Measurements from ENCODE around the gene HOXA4. TPM values are rescaled to one million over a fixed set of nuclear protein-coding genes. Genes with fewer than 3 reads are reported as not detected.

HOXA4 gene
- total RNA-seq, 5 donors from 2014 or later (not counting 1 experiment from before 2014, with no cell fraction given), result 0.25 to 0.38 (median 0.36) TPM; not detected in 2

DNA sequence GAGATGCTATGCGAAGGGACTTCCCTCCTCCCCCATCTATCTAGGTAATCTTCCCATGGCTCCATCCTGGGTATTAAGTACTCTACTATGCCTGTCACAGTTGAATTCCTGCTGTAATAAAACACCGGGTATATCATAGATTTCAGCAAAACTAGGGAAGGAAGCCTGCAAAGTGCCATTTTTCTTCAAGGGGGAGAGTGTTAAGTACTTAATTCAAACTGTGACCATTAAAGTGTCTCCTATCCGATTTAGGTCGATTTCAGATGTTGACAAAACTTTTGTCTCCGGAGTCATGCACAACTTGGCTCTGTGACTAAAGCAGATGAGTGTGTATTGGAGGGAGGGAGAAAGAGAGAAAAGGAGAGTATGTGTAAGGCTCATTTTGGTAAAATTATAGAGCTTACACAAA is 4.6 kb downstream of the HOXA4 start:
- Histone ChIP-seq H3K4me3 (ENCODE audit: control insufficient read depth in 1 of 2, extremely low read depth in 1 of 2, low read length in 1 of 2) (no peak overlapping the region), H3K4me1 (ENCODE audit: control insufficient read depth in 1 of 2, extremely low read depth in 1 of 2, insufficient read depth in 2 of 2, low read length in 2 of 2) (peaks cover 0 to under 1% of the 10 kb centered on the region in 2 experiments), H3K9me3 (no peaks in the 10 kb centered on the region), H3K27me3 (replicated peaks in 1 of 2; ENCODE audit: control insufficient read depth in 2 of 2, extremely low read depth in 1 of 2, insufficient read depth in 2 of 2, low read length in 1 of 2) (peaks cover 0 to 28% of the 10 kb centered on the region in 2 experiments), H3K27ac (ENCODE audit: low read length) (no peak overlapping the region), H3K36me3 (ENCODE audit: control insufficient read depth in 2 of 2, extremely low read depth in 1 of 2, insufficient read depth in 1 of 2, low read length in 1 of 2) (no peaks in the 10 kb centered on the region)
- H3K4me1 Mint-ChIP-seq, result peaks cover 0 to 1% (median 0%) of the 10 kb centered on the region in 3 donors
- ATAC-seq (replicated peaks in 1 of 4) (no peak), DNase-seq (no peak)
- H3K4me3 Mint-ChIP-seq, result no peak overlapping the region
- WGBS (ENCODE audit: insufficient coverage), result 58% methylated on average over 2 of the region's 5 CpGs
- peaks cover 4 to 45% of the 10 kb centered on the region in 2 donors for H3K27me3 Mint-ChIP-seq
- H3K27ac Mint-ChIP-seq, result no peak overlapping the region
- ChIA-PET POLR2A (no interaction called here), CTCF (no interaction called here)
- no peaks in the 10 kb centered on the region for H3K36me3 Mint-ChIP-seq
- no peaks in the 10 kb centered on the region for H3K9me3 Mint-ChIP-seq

DNA sequence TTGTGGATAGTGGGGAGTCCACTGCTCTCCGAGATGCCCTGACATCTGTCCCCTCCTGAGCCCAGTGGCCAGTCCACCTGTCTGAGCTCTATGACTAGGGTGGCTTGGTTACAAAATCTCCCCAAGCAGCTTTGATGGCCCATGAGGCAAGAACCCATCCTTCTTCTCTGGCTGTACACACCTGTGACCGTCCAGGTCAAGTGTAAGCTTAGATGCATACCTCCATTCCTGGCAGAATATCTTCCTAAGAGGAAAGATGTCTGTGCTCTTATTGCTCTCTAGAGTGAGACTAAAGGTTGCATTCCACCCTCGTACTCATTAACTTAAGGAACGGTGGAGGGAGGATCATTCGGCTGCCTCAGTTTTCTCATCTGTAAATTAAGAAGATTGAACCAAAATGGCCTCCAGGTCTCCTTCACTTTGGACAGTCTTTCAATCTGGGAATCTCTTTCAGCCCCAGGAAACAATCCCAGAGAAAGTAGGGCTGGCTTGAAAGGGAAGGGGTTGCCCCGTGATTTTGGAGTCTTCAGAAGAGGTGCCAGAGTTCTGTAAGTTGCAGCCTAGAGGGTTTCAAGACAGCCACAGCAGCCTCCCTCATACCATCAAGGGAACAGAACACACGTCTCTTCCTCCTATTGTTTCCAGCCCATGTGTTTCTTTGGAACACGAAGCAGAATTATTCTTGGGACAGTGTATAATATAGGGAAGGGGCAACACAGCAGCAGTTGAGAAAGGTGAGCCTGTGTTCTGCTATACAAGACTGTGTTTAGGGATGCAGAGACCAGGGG is 5.5 kb downstream of the HOXA4 start:
- Histone ChIP-seq H3K4me1 (ENCODE audit: control insufficient read depth in 1 of 2, extremely low read depth in 1 of 2, insufficient read depth in 2 of 2, low read length in 2 of 2) (no peaks in the 10 kb centered on the region), H3K36me3 (ENCODE audit: control insufficient read depth in 2 of 2, extremely low read depth in 1 of 2, insufficient read depth in 1 of 2, low read length in 1 of 2) (no peaks in the 10 kb centered on the region), H3K27me3 (replicated peaks in 1 of 2; ENCODE audit: control insufficient read depth in 2 of 2, extremely low read depth in 1 of 2, insufficient read depth in 2 of 2, low read length in 1 of 2) (peaks cover 0 to 30% of the 10 kb centered on the region in 2 experiments), H3K4me3 (ENCODE audit: control insufficient read depth in 1 of 2, extremely low read depth in 1 of 2, low read length in 1 of 2) (no peak overlapping the region), H3K27ac (ENCODE audit: low read length) (no peak overlapping the region), H3K9me3 (no peaks in the 10 kb centered on the region)
- ATAC-seq (replicated peaks in 1 of 4) (no peak), DNase-seq (no peak)
- Mint-ChIP-seq H3K4me1 (peaks cover 0 to 1% (median 0%) of the 10 kb centered on the region in 3 donors), H3K27me3 (peaks cover 4 to 45% of the 10 kb centered on the region in 2 donors), H3K9me3 (no peaks in the 10 kb centered on the region), H3K4me3 (no peak overlapping the region), H3K27ac (no peak overlapping the region), H3K36me3 (no peaks in the 10 kb centered on the region)
- CTCF ChIA-PET, result no interaction called here
- WGBS (ENCODE audit: insufficient coverage), result 100% methylated on average over 3 of the region's 8 CpGs
- POLR2A ChIA-PET, result no interaction called here

DNA sequence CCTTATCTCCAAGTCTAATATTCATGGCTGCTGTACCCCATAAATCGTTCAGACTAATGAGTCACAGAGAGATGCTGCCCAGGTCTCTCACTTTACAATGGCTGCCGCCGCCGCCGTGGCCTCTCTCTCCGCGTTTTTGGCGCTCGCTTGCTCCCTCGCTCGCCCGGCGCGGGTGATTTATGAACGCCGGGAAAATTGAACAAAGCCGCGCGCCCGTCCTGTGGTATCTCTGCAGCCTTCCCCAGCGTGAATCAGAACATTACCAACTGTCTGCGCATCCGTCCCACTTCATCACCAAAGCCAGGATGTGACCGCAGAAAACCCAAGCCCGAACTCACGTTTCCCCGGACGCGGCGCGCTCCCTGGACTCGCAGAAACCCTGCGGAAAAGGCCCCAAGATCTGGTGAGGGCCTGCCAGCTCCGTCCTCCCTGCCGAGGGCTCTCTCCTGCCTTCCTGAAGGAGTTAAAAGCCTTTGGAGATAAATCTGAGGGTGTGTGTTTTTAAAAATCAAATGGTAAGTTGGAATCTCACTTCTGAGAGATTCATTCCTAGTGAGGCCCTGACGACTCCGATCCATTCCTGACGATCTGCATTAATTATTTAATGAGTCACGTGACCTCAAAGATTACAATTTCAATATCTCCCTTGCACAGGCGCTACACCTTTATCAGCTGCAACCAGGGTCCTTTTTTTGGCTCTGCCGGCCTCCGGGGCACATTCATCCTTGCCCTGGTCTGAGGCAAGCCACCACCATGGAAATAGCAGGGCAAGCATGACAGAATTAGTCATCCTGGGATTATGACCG is 6.3 kb downstream of the HOXA4 start:
- no peak for DNase-seq
- no peak for ATAC-seq (replicated peaks in 1 of 4)
- 97% methylated on average over 29 of the region's 43 CpGs for WGBS (ENCODE audit: insufficient coverage)
- Histone ChIP-seq H3K27me3 (replicated peaks in 1 of 2; ENCODE audit: control insufficient read depth in 2 of 2, extremely low read depth in 1 of 2, insufficient read depth in 2 of 2, low read length in 1 of 2) (peaks cover 0 to 28% of the 10 kb centered on the region in 2 experiments), H3K36me3 (ENCODE audit: control insufficient read depth in 2 of 2, extremely low read depth in 1 of 2, insufficient read depth in 1 of 2, low read length in 1 of 2) (no peaks in the 10 kb centered on the region), H3K4me1 (ENCODE audit: control insufficient read depth in 1 of 2, extremely low read depth in 1 of 2, insufficient read depth in 2 of 2, low read length in 2 of 2) (no peaks in the 10 kb centered on the region), H3K27ac (ENCODE audit: low read length) (no peak overlapping the region), H3K4me3 (ENCODE audit: control insufficient read depth in 1 of 2, extremely low read depth in 1 of 2, low read length in 1 of 2) (no peak overlapping the region), H3K9me3 (no peaks in the 10 kb centered on the region)
- Mint-ChIP-seq H3K4me1 (peaks cover 0 to 1% (median 0%) of the 10 kb centered on the region in 3 donors), H3K27me3 (peaks cover 4 to 43% of the 10 kb centered on the region in 2 donors), H3K36me3 (no peaks in the 10 kb centered on the region), H3K9me3 (no peaks in the 10 kb centered on the region), H3K27ac (no peak overlapping the region), H3K4me3 (no peak overlapping the region)
- ChIA-PET CTCF (no interaction called here), POLR2A (no interaction called here)

DNA sequence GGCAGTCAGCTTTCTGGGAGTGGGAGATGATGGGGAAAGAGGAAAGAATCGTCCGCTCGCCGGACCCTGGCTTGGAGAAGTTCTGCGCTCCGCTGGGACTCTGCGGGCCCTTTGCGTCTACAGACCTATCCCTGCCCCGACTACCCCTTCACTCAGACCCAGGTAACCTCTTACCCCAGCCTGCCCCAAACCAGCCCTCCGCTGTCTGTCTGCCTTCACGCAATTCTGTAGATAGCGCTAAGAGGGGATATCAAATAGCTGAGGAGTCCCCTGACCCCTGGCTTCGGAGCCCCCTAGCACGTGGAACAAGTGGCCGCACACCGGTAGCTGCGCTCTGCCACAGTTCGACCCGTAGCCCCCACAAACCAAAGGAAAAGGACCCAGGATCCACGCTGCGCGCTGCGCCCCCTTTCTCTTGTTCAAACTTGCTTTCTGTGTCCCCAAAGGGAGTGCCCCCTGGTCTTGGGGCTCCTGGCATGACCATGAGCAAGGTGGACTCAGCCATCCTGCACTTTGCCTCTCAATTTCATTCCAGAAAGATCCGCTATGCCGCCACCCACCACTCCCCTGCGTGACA is 7.0 kb downstream of the HOXA4 start:
- Histone ChIP-seq H3K9me3 (no peaks in the 10 kb centered on the region), H3K27ac (ENCODE audit: low read length) (no peak overlapping the region), H3K4me1 (ENCODE audit: control insufficient read depth in 1 of 2, extremely low read depth in 1 of 2, insufficient read depth in 2 of 2, low read length in 2 of 2) (no peaks in the 10 kb centered on the region), H3K27me3 (replicated peaks in 1 of 2; ENCODE audit: control insufficient read depth in 2 of 2, extremely low read depth in 1 of 2, insufficient read depth in 2 of 2, low read length in 1 of 2) (peaks cover 0 to 25% of the 10 kb centered on the region in 2 experiments), H3K4me3 (ENCODE audit: control insufficient read depth in 1 of 2, extremely low read depth in 1 of 2, low read length in 1 of 2) (no peak overlapping the region), H3K36me3 (ENCODE audit: control insufficient read depth in 2 of 2, extremely low read depth in 1 of 2, insufficient read depth in 1 of 2, low read length in 1 of 2) (no peaks in the 10 kb centered on the region)
- DNase-seq, result no peak
- Mint-ChIP-seq H3K27me3 (peaks cover 4 to 37% of the 10 kb centered on the region in 2 donors), H3K4me1 (no peaks in the 10 kb centered on the region), H3K27ac (no peak overlapping the region), H3K36me3 (no peaks in the 10 kb centered on the region), H3K9me3 (no peaks in the 10 kb centered on the region), H3K4me3 (no peak overlapping the region)
- no peak for ATAC-seq (replicated peaks in 1 of 4)
- ChIA-PET POLR2A (no interaction called here), CTCF (no interaction called here)
- 98% methylated on average over 9 of the region's 26 CpGs for WGBS (ENCODE audit: insufficient coverage)

DNA sequence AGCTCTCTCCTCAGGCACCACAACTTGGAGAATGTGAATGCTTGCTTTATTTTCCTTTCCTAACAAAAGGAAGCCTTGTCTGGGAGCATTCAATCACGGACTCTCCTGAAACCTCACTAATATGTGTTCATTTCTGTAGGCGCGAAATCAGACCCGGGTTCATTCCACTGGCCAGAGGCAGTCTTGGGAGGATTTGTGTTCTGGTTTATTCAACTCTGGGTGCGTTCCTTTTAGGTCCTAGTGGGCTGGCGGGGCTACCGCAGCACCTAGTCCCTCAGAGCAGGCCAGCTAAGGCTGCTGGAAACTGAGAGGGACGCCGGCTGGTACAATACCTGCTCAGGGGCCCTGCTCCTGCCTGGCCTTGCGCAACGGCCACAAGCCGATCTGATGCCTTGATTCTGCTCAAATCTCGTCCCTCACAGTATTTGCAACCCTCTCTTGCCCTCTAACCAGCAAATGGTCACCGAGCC is 7.5 kb downstream of the HOXA4 start:
- ChIA-PET CTCF (no interaction called here), POLR2A (no interaction called here)
- Mint-ChIP-seq H3K4me3 (no peak overlapping the region), H3K9me3 (no peaks in the 10 kb centered on the region), H3K4me1 (no peaks in the 10 kb centered on the region), H3K36me3 (no peaks in the 10 kb centered on the region), H3K27me3 (peaks cover 4 to 37% of the 10 kb centered on the region in 2 donors), H3K27ac (no peak overlapping the region)
- no peak overlapping the region for H3K27ac ChIP-seq (ENCODE audit: low read length)
- H3K36me3 ChIP-seq (ENCODE audit: control insufficient read depth in 2 of 2, extremely low read depth in 1 of 2, insufficient read depth in 1 of 2, low read length in 1 of 2), result no peaks in the 10 kb centered on the region
- H3K4me3 ChIP-seq (ENCODE audit: control insufficient read depth in 1 of 2, extremely low read depth in 1 of 2, low read length in 1 of 2), result no peak overlapping the region
- 91% methylated on average over 8 of the region's 14 CpGs for WGBS (ENCODE audit: insufficient coverage)
- no peaks in the 10 kb centered on the region for H3K4me1 ChIP-seq (ENCODE audit: control insufficient read depth in 1 of 2, extremely low read depth in 1 of 2, insufficient read depth in 2 of 2, low read length in 2 of 2)
- peaks cover 0 to 28% of the 10 kb centered on the region in 2 experiments for H3K27me3 ChIP-seq (replicated peaks in 1 of 2; ENCODE audit: control insufficient read depth in 2 of 2, extremely low read depth in 1 of 2, insufficient read depth in 2 of 2, low read length in 1 of 2)
- ATAC-seq (replicated peaks in 1 of 4), result no peak
- no peaks in the 10 kb centered on the region for H3K9me3 ChIP-seq
- no peak for DNase-seq

DNA sequence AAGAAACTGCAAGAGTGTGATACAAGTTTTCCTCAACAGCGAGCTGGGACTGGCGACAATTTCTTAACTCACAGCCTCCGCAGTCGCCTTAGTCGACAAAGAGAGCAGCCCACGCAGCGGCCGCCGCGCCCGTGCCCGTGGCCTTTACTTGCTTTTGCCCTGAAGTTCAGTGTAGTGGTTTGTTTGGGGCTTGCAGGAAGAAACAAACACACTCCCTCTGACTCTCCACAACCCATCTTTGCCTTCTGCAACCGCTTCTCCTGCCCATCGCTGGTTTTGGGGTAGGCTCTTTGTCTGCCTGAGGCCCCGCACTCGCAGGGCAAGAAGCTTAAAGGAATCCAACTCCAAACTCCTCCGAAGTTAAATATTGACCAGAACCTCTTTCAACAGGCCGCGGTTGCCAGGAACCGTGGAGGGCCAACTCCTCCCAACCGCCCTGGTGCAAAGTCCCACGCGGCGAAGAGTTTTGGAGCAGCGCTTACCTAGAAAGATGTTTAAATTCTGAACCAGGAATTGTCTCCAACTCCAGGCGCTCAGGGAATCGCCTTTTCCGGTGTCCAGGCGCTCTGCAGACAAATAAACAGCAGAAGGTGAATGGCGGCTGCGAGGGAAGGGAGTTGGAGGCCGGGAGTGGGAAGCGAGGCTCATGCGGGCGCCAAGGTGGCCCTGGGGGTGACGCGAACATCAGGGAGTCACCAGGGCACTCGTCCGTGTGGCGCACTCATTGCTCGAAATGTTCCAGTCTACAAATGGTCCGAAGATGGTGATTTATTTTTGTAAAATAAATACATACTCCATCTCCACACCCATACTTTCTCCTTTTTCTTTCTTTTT is 8.3 kb downstream of the HOXA4 start:
- H3K36me3 Mint-ChIP-seq, result no peaks in the 10 kb centered on the region
- Histone ChIP-seq H3K36me3 (ENCODE audit: control insufficient read depth in 2 of 2, extremely low read depth in 1 of 2, insufficient read depth in 1 of 2, low read length in 1 of 2) (no peaks in the 10 kb centered on the region), H3K27me3 (replicated peaks in 1 of 2; ENCODE audit: control insufficient read depth in 2 of 2, extremely low read depth in 1 of 2, insufficient read depth in 2 of 2, low read length in 1 of 2) (peaks cover 0 to 36% of the 10 kb centered on the region in 2 experiments), H3K4me3 (ENCODE audit: control insufficient read depth in 1 of 2, extremely low read depth in 1 of 2, low read length in 1 of 2) (no peak overlapping the region), H3K9me3 (no peaks in the 10 kb centered on the region), H3K27ac (ENCODE audit: low read length) (no peak overlapping the region), H3K4me1 (ENCODE audit: control insufficient read depth in 1 of 2, extremely low read depth in 1 of 2, insufficient read depth in 2 of 2, low read length in 2 of 2) (no peaks in the 10 kb centered on the region)
- no peaks in the 10 kb centered on the region for H3K4me1 Mint-ChIP-seq
- POLR2A ChIA-PET, result no interaction called here
- peaks cover 4 to 31% of the 10 kb centered on the region in 2 donors for H3K27me3 Mint-ChIP-seq
- WGBS (ENCODE audit: insufficient coverage), result 88% methylated on average over 15 of the region's 42 CpGs
- DNase-seq, result no peak
- CTCF ChIA-PET, result no interaction called here
- no peak for ATAC-seq (replicated peaks in 1 of 4)
- H3K27ac Mint-ChIP-seq, result no peak overlapping the region
- no peak overlapping the region for H3K4me3 Mint-ChIP-seq
- no peaks in the 10 kb centered on the region for H3K9me3 Mint-ChIP-seq
